HG03175 (cell line): Measurements from ENCODE around the gene FXR2.

Source experiments
- ATAC-seq: cut with Tn5 transposase; IDR thresholded peaks from one replicate; pipeline ENCODE4 v1.9.1; 2021; ENCODE audit warnings: mild to moderate bottlenecking, moderate library complexity; ENCODE audit not compliant: unreplicated experiment

FXR2 gene

DNA sequence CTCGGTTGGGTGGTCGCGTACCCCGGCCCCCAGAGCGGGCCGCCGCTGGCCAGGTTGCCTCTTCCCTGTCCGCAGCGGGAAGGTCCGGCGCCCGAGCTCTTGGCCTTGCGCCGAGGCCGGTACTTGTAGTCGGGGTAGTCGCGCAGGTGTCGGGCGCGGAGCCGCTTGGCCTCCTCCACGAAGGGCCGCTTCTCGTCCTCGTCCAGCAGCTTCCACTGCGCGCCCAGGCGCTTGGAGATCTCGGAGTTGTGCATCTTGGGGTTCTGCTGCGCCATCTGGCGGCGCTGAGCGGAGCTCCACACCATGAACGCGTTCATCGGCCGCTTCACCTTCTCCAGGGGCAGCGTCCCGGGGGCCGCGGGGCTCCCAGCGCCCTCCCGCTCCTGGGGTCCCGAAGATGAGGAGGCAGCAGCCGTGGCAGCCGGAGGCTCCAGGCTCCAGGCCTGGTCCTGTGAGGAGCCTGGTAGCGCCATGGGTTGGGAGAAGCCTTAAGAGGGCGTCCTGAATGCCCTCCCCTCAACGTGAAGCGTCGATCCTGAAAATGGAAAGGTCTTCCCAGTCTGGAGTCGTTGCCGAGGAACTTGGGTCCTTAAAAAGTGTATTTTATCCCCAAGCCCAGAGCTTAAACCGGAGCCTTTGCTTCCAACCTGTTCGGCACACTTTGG lies 25.4 kb downstream of the FXR2 start:
- peak; percentile 50 for ATAC-seq

- no peak for ATAC-seq
Measured at GRCh38 chr17:7588553-7589203, 26.0 kb downstream of the FXR2 start.

GRCh38 chr17:7587420-7588151 lies 27.1 kb downstream of the FXR2 start:
- no peak for ATAC-seq

GRCh38 chr17:7586673-7587419 lies 27.9 kb downstream of the FXR2 start:
- ATAC-seq, result no peak

DNA sequence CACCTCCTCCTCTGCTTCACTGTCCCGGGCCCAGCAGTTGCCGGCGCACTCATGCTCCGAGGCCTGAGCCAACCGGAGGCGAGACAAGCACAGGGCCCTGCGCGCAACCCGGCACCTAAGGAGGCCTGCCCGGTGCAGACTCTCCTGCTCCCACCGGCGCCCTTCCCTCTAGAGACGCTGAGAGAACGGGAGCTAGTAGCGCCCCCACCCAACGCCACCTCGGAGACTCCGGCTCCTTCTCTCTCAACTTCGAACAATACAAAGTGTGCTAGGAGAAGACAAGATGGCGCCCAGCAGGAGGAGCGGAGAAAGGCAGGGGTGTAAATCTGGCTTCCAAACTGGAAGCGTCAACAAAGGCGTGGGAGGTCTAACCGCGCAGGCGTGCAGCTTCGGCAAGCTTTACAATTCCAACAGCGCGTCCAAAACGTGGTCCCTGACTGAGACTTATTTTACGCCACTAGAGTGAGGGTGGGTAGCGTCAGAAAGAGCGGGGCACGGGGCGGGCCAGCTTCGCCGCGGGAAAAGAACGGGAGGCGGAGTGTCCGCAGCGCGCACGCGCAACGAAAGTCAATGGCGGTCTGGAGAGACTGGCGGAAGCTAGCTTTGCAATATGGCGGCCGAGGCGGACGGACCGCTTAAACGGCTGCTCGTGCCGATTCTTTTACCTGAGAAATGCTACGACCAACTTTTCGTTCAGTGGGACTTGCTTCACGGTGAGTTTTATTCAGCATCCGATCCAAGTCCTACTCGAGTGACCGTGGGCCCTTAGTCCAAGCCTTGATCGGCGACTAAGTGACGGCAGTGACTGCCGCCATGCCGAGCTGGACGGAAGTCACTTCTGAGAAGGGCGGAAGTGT lies 31.2 kb downstream of the FXR2 start, which contains the start of gene MPDU1:
Gene MPDU1, plus strand, starts transcription at position 600 of the 857 bp plus-strand sequence. Its CDS starts 11 bp downstream, at position 611.
- ATAC-seq, result peak; percentile 67

DNA sequence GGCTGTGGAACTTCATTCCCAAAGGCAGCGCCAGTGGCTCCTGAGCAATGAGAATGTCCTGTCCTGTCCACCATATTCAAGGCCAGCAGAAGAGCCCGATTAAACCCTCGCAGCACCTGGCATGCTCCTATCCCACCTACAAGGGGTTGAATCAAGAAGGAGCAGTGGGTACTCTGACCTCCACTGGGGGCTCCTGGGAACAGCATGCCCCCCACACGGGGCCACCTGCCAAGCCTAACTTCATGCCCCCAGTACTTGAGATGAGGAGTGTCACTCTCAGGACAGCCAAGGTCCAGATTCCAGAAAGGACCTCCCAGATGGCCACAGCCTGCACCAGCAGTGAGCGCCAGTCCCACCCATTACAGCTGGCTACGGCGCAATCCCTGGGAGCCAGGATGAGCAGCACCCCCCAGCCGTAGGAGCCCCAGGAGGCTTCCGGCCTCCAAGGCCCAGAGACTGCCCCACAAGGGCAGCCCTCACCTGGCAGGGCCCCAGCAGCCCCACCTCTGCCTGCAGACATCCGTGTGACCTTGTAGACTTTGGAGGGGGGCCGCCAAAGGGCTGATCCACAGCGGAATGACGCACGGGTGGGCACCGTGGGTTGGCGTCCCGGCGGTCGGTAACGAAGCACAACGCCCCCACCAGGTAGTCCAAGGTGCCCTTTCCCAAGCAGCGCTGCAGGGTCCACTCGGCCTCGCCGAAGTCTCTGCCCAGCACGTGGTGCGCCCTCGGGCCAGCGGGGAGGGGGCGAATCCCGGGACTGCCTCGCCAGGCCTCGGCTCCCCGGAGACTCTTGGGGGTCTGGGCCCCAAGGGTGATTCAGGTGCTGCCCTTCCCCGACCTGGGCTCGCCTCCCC lies 32.1 kb downstream of the FXR2 start:
- no peak for ATAC-seq

DNA sequence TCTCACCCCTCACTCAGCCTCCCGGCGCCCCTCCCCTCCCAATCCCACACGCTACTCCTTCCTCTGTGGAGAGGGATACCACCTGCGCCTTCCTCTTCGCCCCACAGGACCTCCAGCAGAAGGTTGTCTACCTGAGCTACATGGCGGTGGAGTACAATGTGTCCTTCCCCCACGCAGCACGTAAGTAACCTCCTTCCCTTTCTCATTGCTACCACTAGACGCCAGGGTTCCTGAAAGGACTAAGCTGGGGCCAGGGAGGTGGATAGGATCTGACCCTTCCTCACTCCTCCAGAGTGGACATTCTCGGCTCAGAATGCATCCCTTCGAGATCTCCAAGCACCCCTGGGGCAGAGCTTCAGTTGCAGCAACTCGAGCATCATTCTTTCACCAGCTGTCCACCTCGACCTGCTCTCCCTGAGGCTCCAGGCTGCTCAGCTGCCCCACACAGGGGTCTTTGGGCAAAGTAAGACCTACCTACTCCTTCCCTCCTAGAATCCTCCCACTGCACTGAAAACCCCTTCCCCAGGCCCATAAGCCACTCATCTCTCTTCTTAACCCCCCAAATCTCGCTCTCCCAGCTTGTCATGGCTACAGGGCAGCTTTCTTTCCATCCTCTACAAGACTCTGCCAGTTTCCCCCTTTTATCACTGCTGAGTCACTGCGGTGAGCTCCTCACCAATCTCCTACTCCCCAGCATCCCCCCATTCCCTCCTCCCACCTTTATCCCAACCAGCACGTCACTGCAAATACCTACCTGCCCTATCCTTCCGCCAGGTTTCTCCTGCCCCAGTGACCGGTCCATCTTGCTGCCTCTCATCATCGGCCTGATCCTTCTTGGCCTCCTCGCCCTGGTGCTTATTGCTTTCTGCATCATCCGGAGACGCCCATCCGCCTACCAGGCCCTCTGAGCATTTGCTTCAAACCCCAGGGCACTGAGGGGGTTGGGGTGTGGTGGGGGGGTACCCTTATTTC lies 33.8 kb downstream of the FXR2 start:
- ATAC-seq, result no peak

DNA sequence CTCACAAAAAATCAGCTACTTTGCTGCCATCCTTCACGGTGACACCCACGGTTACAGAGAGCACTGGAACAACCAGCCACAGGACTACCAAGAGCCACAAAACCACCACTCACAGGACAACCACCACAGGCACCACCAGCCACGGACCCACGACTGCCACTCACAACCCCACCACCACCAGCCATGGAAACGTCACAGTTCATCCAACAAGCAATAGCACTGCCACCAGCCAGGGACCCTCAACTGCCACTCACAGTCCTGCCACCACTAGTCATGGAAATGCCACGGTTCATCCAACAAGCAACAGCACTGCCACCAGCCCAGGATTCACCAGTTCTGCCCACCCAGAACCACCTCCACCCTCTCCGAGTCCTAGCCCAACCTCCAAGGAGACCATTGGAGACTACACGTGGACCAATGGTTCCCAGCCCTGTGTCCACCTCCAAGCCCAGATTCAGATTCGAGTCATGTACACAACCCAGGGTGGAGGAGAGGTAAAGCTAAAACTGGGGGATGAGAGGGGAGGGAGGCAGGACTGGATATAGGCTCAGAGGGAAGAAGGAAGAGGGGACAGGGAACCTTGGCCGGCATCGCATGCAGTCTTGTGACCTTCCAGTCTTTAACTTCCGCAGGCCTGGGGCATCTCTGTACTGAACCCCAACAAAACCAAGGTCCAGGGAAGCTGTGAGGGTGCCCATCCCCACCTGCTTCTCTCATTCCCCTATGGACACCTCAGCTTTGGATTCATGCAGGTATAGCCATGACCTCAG lies 34.7 kb downstream of the FXR2 start:
- ATAC-seq, result no peak

DNA sequence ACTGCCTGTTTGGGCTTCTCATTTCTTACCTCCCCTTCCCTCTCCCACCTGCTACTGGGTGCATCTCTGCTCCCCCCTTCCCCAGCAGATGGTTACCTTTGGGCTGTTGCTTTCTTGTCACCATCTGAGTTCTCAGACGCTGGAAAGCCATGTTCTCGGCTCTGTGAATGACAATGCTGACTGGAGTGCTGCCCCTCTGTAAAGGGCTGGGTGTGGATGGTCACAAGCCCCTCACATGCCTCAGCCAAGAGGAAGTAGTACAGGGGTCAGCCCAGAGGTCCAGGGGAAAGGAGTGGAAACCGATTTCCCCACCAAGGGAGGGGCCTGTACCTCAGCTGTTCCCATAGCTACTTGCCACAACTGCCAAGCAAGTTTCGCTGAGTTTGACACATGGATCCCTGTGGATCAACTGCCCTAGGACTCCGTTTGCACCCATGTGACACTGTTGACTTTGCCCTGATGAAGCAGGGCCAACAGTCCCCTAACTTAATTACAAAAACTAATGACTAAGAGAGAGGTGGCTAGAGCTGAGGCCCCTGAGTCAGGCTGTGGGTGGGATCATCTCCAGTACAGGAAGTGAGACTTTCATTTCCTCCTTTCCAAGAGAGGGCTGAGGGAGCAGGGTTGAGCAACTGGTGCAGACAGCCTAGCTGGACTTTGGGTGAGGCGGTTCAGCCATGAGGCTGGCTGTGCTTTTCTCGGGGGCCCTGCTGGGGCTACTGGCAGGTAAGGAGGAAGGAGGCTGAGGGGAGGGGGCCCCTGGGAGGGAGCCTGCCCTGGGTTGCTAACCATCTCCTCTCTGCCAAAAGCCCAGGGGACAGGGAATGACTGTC lies 35.5 kb downstream of the FXR2 start, which contains the start of gene CD68:
Gene CD68, plus strand, starts transcription at position 638 of the 833 bp plus-strand sequence. Its CDS starts 40 bp downstream, at position 678.
- ATAC-seq, result peak; percentile 39

- ATAC-seq, result no peak
Measured at GRCh38 chr17:7577327-7578199, 37.1 kb downstream of the FXR2 start.

DNA sequence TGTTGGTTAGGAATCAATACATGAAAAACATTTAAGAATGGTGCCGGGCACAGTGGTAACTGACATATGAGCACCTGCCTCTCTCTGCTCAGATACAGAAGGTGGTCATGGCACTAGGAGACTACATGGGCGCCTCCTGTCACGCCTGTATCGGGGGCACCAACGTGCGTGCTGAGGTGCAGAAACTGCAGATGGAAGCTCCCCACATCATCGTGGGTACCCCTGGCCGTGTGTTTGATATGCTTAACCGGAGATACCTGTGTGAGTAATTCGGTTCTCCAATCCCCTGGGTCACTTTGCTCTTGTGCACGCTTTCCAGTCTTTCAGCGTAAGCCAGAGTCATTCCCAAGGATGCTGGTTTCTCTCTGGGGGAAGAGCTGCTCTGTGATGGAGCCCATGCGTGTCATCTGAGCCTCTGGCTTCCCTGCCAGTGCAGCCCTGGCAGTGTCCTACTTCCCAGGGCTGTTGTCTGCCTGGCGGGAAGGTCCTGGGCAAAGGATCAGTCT lies 38.2 kb downstream of the FXR2 start:
- no peak for ATAC-seq

GRCh38 chr17:7575959-7576358 lies 38.7 kb downstream of the FXR2 start:
- ATAC-seq, result no peak

- no peak for ATAC-seq
Measured at GRCh38 chr17:7575481-7575883, 39.2 kb downstream of the FXR2 start.

- ATAC-seq, result no peak
Measured at GRCh38 chr17:7574176-7574953, 40.3 kb downstream of the FXR2 start.
